ENCODE results near the gene IFNAR2.
A peak's percentile ranks its signal among the peaks of the same experiment; 100 is the strongest.
"Not testable (repeated sequence)": the region's sequence is repeated elsewhere in the genome, so short reads cannot be mapped to it uniquely, and the experiment has no call there.

IFNAR2 gene

GRCh38 chr21:33241846-33242245, 12.1 kb downstream of the IFNAR2 start:
- Histone ChIP-seq H3K4me3 (ENCODE audit: low read depth in 1 of 2, low read length in 2 of 2) (no peak overlapping the region), H3K27ac (ENCODE audit: low read length) (peak overlapping the region; percentile 52), H3K9me3 (ENCODE audit: insufficient read depth, low read length, severe bottlenecking) (no peaks in the 10 kb centered on the region), H3K27me3 (ENCODE audit: insufficient read depth, low read length, poor library complexity) (no peaks in the 10 kb centered on the region), H3K79me2 (ENCODE audit: insufficient read depth, low read length) (peaks cover 78% of the 10 kb centered on the region), H4K20me1 (ENCODE audit: insufficient read depth, low read length) (peaks cover 12% of the 10 kb centered on the region; the same call in 1 of the 2 replicates), H3K4me1 (ENCODE audit: insufficient read depth, low read length) (peaks cover 70% of the 10 kb centered on the region), H3K4me2 (ENCODE audit: insufficient read depth, low read length) (no peak overlapping the region), H2AFZ (ENCODE audit: low read depth, low read length) (no peak overlapping the region), H3K36me3 (ENCODE audit: insufficient read depth, low read length) (peaks cover 50% of the 10 kb centered on the region), H3K9ac (ENCODE audit: low read depth, low read length) (no peak overlapping the region)
- ATAC-seq (ENCODE audit: insufficient read depth, low read depth) (peak; percentile 76), DNase-seq (peak; percentile 61)
- TF ChIP-seq EZH2 (IDR thresholded peaks at IDR 0.05; ENCODE audit: borderline replicate concordance, low read depth, low read length, severe bottlenecking) = no peak
- TF ChIP-seq, protein P1, sequence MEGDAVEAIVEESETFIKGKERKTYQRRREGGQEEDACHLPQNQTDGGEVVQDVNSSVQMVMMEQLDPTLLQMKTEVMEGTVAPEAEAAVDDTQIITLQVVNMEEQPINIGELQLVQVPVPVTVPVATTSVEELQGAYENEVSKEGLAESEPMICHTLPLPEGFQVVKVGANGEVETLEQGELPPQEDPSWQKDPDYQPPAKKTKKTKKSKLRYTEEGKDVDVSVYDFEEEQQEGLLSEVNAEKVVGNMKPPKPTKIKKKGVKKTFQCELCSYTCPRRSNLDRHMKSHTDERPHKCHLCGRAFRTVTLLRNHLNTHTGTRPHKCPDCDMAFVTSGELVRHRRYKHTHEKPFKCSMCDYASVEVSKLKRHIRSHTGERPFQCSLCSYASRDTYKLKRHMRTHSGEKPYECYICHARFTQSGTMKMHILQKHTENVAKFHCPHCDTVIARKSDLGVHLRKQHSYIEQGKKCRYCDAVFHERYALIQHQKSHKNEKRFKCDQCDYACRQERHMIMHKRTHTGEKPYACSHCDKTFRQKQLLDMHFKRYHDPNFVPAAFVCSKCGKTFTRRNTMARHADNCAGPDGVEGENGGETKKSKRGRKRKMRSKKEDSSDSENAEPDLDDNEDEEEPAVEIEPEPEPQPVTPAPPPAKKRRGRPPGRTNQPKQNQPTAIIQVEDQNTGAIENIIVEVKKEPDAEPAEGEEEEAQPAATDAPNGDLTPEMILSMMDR (IDR thresholded peaks at IDR 0.05; ENCODE audit: borderline replicate concordance, extremely low read depth, low read length, poor library complexity, severe bottlenecking) = no peak

GRCh38 chr21:33242846-33243245, 13.1 kb downstream of the IFNAR2 start:
- peak overlapping the region; percentile 44; the same call in 1 of the 2 replicates for H3K9ac ChIP-seq (ENCODE audit: low read depth, low read length)
- H3K4me1 ChIP-seq (ENCODE audit: insufficient read depth, low read length) = peaks cover 60% of the 10 kb centered on the region
- H3K4me3 ChIP-seq (ENCODE audit: low read depth in 1 of 2, low read length in 2 of 2); H4K20me1 ChIP-seq (ENCODE audit: insufficient read depth, low read length); H2AFZ ChIP-seq (ENCODE audit: low read depth, low read length); ATAC-seq (ENCODE audit: insufficient read depth, low read depth); DNase-seq; H3K9me3 ChIP-seq (ENCODE audit: insufficient read depth, low read length, severe bottlenecking); H3K4me2 ChIP-seq (ENCODE audit: insufficient read depth, low read length); H3K27me3 ChIP-seq (ENCODE audit: insufficient read depth, low read length, poor library complexity): not testable (repeated sequence)
- peaks cover 74% of the 10 kb centered on the region for H3K79me2 ChIP-seq (ENCODE audit: insufficient read depth, low read length)
- peaks cover 58% of the 10 kb centered on the region for H3K36me3 ChIP-seq (ENCODE audit: insufficient read depth, low read length)
- H3K27ac ChIP-seq (ENCODE audit: low read length) = peak overlapping the region; percentile 82; the same call in 1 of the 2 replicates

DNA sequence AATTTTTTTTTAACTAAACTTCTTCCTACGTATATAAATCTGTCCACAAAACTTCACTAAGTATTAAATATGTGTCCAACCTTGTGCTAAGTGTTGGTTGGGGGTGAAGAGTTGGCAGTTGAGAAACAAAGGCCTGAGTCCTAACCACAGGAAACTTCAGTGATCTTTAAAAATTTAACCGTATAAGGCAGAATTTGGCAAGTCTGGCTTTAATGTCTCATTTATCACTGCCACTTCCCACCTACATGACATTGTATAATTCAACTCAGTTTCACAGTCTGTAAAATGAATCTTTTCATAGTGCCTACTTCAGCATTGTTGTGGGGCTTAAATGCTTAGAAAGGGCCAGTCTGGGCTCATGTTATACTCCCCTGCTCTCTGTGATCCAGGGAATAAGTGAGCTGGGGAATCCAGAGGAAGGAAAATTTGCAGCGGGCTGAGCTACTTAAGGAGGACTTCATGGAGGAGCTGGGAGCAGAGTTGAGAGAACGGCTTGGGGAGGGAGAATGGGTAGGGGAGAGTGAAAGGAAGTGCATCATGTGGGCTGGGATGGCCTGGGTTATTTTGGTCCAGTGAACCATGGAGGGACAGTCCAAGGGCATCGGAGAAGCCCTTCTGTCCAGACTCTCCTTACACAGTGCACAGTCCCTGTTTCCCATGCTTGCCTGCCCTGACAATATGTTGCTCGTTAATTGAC, 14.5 kb downstream of the IFNAR2 start:
- Histone ChIP-seq H4K20me1 (ENCODE audit: insufficient read depth, low read length) (peaks cover 3% of the 10 kb centered on the region; the same call in 1 of the 2 replicates), H3K27ac (ENCODE audit: low read length) (peak overlapping the region; percentile 82), H3K4me1 (ENCODE audit: insufficient read depth, low read length) (peaks cover 48% of the 10 kb centered on the region), H3K4me3 (ENCODE audit: low read depth in 1 of 2, low read length in 2 of 2) (no peak overlapping the region), H3K4me2 (ENCODE audit: insufficient read depth, low read length) (peak overlapping the region; percentile 15; the same call in 1 of the 2 replicates), H2AFZ (ENCODE audit: low read depth, low read length) (no peak overlapping the region), H3K9ac (ENCODE audit: low read depth, low read length) (peak overlapping the region; percentile 44), H3K79me2 (ENCODE audit: insufficient read depth, low read length) (peaks cover 61% of the 10 kb centered on the region), H3K36me3 (ENCODE audit: insufficient read depth, low read length) (peaks cover 67% of the 10 kb centered on the region), H3K9me3 (ENCODE audit: insufficient read depth, low read length, severe bottlenecking) (no peaks in the 10 kb centered on the region), H3K27me3 (ENCODE audit: insufficient read depth, low read length, poor library complexity) (no peaks in the 10 kb centered on the region)
- TF ChIP-seq, protein P1 (IDR thresholded peaks at IDR 0.05; ENCODE audit: borderline replicate concordance, extremely low read depth, low read length, poor library complexity, severe bottlenecking) = no peak
- no peak for TF ChIP-seq EZH2 (IDR thresholded peaks at IDR 0.05; ENCODE audit: borderline replicate concordance, low read depth, low read length, severe bottlenecking)
- DNase-seq (peak; percentile 56), ATAC-seq (ENCODE audit: insufficient read depth, low read depth) (peak; percentile 82)

GRCh38 chr21:33244779-33245105, 15.0 kb downstream of the IFNAR2 start:
- Histone ChIP-seq H3K27ac (ENCODE audit: low read length) (peak overlapping the region; percentile 82), H2AFZ (ENCODE audit: low read depth, low read length) (no peak overlapping the region), H3K4me2 (ENCODE audit: insufficient read depth, low read length) (no peak overlapping the region), H3K9me3 (ENCODE audit: insufficient read depth, low read length, severe bottlenecking) (no peaks in the 10 kb centered on the region), H3K36me3 (ENCODE audit: insufficient read depth, low read length) (peaks cover 69% of the 10 kb centered on the region), H4K20me1 (ENCODE audit: insufficient read depth, low read length) (no peaks in the 10 kb centered on the region), H3K9ac (ENCODE audit: low read depth, low read length) (peak overlapping the region; percentile 44; the same call in 1 of the 2 replicates), H3K4me3 (ENCODE audit: low read depth in 1 of 2, low read length in 2 of 2) (no peak overlapping the region), H3K79me2 (ENCODE audit: insufficient read depth, low read length) (peaks cover 57% of the 10 kb centered on the region), H3K4me1 (ENCODE audit: insufficient read depth, low read length) (peaks cover 46% of the 10 kb centered on the region), H3K27me3 (ENCODE audit: insufficient read depth, low read length, poor library complexity) (no peaks in the 10 kb centered on the region)
- ATAC-seq (ENCODE audit: insufficient read depth, low read depth) (no peak), DNase-seq (no peak)
- TF ChIP-seq, protein P1 (IDR thresholded peaks at IDR 0.05; ENCODE audit: borderline replicate concordance, extremely low read depth, low read length, poor library complexity, severe bottlenecking) = no peak
- TF ChIP-seq EZH2 (IDR thresholded peaks at IDR 0.05; ENCODE audit: borderline replicate concordance, low read depth, low read length, severe bottlenecking) = no peak

Data from DND-41 (cell line).